Measurements from ENCODE around the gene TAF6. TPM values are rescaled to one million over a fixed set of nuclear protein-coding genes. Genes with fewer than 3 reads are reported as not detected.

Gene TAF6
- total and polyA plus RNA-seq, 9 of the 15 experiments (the other 6 are each of a cell fraction or from before 2014, with no cell fraction given) = 0.78 to 78.7 (median 21.3) TPM

DNA sequence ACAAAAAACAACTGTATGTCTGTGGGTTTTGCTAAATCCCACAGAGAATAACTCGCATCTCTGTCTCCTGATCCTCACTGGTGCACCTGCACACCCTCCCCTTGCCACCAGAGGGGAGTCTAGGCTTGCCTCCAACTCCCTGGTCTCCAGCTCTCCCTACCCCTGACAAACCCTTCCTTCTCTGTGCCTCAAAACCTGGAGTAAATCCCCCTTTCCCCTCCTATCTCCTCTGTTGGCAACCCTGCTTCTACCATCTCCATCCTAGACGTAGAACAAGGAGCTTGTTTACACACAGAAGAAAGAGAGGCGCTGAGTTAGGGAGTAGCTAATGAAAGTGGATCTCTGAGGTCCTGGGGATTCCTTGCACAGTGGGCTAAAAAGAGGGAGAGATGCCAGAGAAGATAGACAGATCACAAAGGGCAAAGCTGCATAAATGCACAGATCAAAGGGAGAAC, 13.6 kb upstream of the TAF6 start (continued):
- TF ChIP-seq, protein P1, sequence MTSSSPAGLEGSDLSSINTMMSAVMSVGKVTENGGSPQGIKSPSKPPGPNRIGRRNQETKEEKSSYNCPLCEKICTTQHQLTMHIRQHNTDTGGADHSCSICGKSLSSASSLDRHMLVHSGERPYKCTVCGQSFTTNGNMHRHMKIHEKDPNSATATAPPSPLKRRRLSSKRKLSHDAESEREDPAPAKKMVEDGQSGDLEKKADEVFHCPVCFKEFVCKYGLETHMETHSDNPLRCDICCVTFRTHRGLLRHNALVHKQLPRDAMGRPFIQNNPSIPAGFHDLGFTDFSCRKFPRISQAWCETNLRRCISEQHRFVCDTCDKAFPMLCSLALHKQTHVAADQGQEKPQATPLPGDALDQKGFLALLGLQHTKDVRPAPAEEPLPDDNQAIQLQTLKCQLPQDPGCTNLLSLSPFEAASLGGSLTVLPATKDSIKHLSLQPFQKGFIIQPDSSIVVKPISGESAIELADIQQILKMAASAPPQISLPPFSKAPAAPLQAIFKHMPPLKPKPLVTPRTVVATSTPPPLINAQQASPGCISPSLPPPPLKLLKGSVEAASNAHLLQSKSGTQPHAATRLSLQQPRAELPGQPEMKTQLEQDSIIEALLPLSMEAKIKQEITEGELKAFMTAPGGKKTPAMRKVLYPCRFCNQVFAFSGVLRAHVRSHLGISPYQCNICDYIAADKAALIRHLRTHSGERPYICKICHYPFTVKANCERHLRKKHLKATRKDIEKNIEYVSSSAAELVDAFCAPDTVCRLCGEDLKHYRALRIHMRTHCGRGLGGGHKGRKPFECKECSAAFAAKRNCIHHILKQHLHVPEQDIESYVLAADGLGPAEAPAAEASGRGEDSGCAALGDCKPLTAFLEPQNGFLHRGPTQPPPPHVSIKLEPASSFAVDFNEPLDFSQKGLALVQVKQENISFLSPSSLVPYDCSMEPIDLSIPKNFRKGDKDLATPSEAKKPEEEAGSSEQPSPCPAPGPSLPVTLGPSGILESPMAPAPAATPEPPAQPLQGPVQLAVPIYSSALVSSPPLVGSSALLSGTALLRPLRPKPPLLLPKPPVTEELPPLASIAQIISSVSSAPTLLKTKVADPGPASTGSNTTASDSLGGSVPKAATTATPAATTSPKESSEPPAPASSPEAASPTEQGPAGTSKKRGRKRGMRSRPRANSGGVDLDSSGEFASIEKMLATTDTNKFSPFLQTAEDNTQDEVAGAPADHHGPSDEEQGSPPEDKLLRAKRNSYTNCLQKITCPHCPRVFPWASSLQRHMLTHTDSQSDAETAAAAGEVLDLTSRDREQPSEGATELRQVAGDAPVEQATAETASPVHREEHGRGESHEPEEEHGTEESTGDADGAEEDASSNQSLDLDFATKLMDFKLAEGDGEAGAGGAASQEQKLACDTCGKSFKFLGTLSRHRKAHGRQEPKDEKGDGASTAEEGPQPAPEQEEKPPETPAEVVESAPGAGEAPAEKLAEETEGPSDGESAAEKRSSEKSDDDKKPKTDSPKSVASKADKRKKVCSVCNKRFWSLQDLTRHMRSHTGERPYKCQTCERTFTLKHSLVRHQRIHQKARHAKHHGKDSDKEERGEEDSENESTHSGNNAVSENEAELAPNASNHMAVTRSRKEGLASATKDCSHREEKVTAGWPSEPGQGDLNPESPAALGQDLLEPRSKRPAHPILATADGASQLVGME (CRISPR knock-in tag; IDR thresholded peaks at IDR 0.05) = 0 out of 2 replicates have a peak, but pooled peaks have one; percentile 43
- TF ChIP-seq NR2F6 (CRISPR knock-in tag; IDR thresholded peaks at IDR 0.05) = no peak
- TF ChIP-seq FOXK2 (conservative IDR thresholded peaks at IDR 0.05 in 1 of 2, IDR thresholded peaks at IDR 0.05 in 1 of 2; ENCODE audit: low read depth in 2 of 2) = 0 out of 4 replicates have a peak, but pooled peaks of 1 of the 2 experiments have one; percentile 17
- TF ChIP-seq CREM (IDR thresholded peaks at IDR 0.05; ENCODE audit: low read depth) = peak; percentile 20; the same call in 1 of the 2 replicates
- 0 out of 2 replicates have a peak, but pooled peaks have one; percentile 43 for TF ChIP-seq MED1 (CRISPR knock-in tag; IDR thresholded peaks at IDR 0.05; ENCODE audit: borderline replicate concordance)
- peak; percentile 99 for TF ChIP-seq RAD21 (CRISPR knock-in tag; conservative IDR thresholded peaks at IDR 0.05 in 1 of 2, IDR thresholded peaks at IDR 0.05 in 1 of 2)
- TF ChIP-seq SMARCE1 (IDR thresholded peaks at IDR 0.05) = no peak
- 0 out of 2 replicates have a peak, but pooled peaks have one; percentile 53 for TF ChIP-seq KAT7 (CRISPR knock-in tag; IDR thresholded peaks at IDR 0.05; ENCODE audit: borderline replicate concordance)
- no peak for TF ChIP-seq CBFA2T3 (IDR thresholded peaks at IDR 0.05)
- peak; percentile 41; the same call in 1 of the 2 replicates for TF ChIP-seq NBN (IDR thresholded peaks at IDR 0.05; ENCODE audit: low read depth)
- no peak for TF ChIP-seq ZEB2 (IDR thresholded peaks at IDR 0.05)
- TF ChIP-seq, protein P2, sequence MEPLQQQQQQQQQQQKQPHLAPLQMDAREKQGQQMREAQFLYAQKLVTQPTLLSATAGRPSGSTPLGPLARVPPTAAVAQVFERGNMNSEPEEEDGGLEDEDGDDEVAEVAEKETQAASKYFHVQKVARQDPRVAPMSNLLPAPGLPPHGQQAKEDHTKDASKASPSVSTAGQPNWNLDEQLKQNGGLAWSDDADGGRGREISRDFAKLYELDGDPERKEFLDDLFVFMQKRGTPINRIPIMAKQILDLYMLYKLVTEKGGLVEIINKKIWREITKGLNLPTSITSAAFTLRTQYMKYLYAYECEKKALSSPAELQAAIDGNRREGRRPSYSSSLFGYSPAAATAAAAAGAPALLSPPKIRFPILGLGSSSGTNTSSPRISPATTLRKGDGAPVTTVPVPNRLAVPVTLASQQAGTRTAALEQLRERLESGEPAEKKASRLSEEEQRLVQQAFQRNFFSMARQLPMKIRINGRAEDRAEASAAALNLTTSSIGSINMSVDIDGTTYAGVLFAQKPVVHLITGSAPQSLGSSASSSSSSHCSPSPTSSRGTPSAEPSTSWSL (CRISPR knock-in tag; IDR thresholded peaks at IDR 0.05; ENCODE audit: borderline replicate concordance) = no peak
- TF ChIP-seq RBM14 (IDR thresholded peaks at IDR 0.05; ENCODE audit: borderline replicate concordance, insufficient read depth, low read depth, low read length) = no peak
- no peak for TF ChIP-seq MAFF (IDR thresholded peaks at IDR 0.05; ENCODE audit: low read length)
- TF ChIP-seq, protein P3, sequence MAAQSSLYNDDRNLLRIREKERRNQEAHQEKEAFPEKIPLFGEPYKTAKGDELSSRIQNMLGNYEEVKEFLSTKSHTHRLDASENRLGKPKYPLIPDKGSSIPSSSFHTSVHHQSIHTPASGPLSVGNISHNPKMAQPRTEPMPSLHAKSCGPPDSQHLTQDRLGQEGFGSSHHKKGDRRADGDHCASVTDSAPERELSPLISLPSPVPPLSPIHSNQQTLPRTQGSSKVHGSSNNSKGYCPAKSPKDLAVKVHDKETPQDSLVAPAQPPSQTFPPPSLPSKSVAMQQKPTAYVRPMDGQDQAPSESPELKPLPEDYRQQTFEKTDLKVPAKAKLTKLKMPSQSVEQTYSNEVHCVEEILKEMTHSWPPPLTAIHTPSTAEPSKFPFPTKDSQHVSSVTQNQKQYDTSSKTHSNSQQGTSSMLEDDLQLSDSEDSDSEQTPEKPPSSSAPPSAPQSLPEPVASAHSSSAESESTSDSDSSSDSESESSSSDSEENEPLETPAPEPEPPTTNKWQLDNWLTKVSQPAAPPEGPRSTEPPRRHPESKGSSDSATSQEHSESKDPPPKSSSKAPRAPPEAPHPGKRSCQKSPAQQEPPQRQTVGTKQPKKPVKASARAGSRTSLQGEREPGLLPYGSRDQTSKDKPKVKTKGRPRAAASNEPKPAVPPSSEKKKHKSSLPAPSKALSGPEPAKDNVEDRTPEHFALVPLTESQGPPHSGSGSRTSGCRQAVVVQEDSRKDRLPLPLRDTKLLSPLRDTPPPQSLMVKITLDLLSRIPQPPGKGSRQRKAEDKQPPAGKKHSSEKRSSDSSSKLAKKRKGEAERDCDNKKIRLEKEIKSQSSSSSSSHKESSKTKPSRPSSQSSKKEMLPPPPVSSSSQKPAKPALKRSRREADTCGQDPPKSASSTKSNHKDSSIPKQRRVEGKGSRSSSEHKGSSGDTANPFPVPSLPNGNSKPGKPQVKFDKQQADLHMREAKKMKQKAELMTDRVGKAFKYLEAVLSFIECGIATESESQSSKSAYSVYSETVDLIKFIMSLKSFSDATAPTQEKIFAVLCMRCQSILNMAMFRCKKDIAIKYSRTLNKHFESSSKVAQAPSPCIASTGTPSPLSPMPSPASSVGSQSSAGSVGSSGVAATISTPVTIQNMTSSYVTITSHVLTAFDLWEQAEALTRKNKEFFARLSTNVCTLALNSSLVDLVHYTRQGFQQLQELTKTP (IDR thresholded peaks at IDR 0.05; ENCODE audit: low read depth in 1 of 2, partially characterized antibody in 2 of 2) = peak; percentile 31 to 67

All from K562 (cell line).